Measurements from ENCODE around the gene GPRIN1. TPM values are rescaled to one million over a fixed set of nuclear protein-coding genes. Genes with fewer than 3 reads are reported as not detected.

GPRIN1 gene
- total and polyA plus RNA-seq, 2 donors (not counting 1 experiment from before 2014, with no cell fraction given) = 1.9 to 6.3 TPM

- Histone ChIP-seq H4K20me1 (ENCODE audit: control insufficient read depth, extremely low read depth, insufficient read depth, low read length) (no peaks in the 10 kb centered on the region), H3K9ac (ENCODE audit: insufficient read depth, low read length) (no peak overlapping the region), H3K79me2 (ENCODE audit: control insufficient read depth, insufficient read depth, low read length) (no peaks in the 10 kb centered on the region), H3K27ac (ENCODE audit: insufficient read depth, low read length) (no peak overlapping the region), H3K4me2 (ENCODE audit: extremely low read depth, insufficient read depth, low read length) (no peak overlapping the region), H2AFZ (ENCODE audit: low read length) (no peak overlapping the region), H3K27me3 (ENCODE audit: control insufficient read depth, insufficient read depth, low read length) (no peaks in the 10 kb centered on the region), H3K9me3 (ENCODE audit: control insufficient read depth, insufficient read depth, low read depth, low read length) (no peaks in the 10 kb centered on the region), H3K4me3 (replicated peaks in 1 of 4; ENCODE audit: control extremely low read depth in 1 of 4, insufficient read depth in 1 of 4, low read depth in 3 of 4, low read length in 4 of 4) (no peak overlapping the region), H3K36me3 (ENCODE audit: control insufficient read depth, insufficient read depth, low read length) (no peaks in the 10 kb centered on the region), H3K4me1 (ENCODE audit: control insufficient read depth, extremely low read depth, insufficient read depth, low read length) (peaks cover 4% of the 10 kb centered on the region)
- TF ChIP-seq EZH2 (IDR thresholded peaks at IDR 0.05; ENCODE audit: low read length, missing control alignments) = no peak
- no peak for TF ChIP-seq CTCF (conservative IDR thresholded peaks at IDR 0.05 in 1 of 2, IDR thresholded peaks at IDR 0.05 in 1 of 2; ENCODE audit: low read depth in 1 of 2, low read length in 2 of 2)
- DNase-seq (ENCODE audit: low read depth in 2 of 2) = no peak
Observed at GRCh38 chr5:176608142-176608705, 1.7 kb downstream of the GPRIN1 start.

- Histone ChIP-seq H3K27me3 (ENCODE audit: control insufficient read depth, insufficient read depth, low read length) (no peaks in the 10 kb centered on the region), H2AFZ (ENCODE audit: low read length) (no peak overlapping the region), H3K4me1 (ENCODE audit: control insufficient read depth, extremely low read depth, insufficient read depth, low read length) (peaks cover 2% of the 10 kb centered on the region), H4K20me1 (ENCODE audit: control insufficient read depth, extremely low read depth, insufficient read depth, low read length) (no peaks in the 10 kb centered on the region), H3K36me3 (ENCODE audit: control insufficient read depth, insufficient read depth, low read length) (no peaks in the 10 kb centered on the region), H3K79me2 (ENCODE audit: control insufficient read depth, insufficient read depth, low read length) (no peaks in the 10 kb centered on the region), H3K4me2 (ENCODE audit: extremely low read depth, insufficient read depth, low read length) (no peak overlapping the region), H3K9me3 (ENCODE audit: control insufficient read depth, insufficient read depth, low read depth, low read length) (no peaks in the 10 kb centered on the region), H3K27ac (ENCODE audit: insufficient read depth, low read length) (no peak overlapping the region), H3K4me3 (replicated peaks in 1 of 4; ENCODE audit: control extremely low read depth in 1 of 4, insufficient read depth in 1 of 4, low read depth in 3 of 4, low read length in 4 of 4) (no peak overlapping the region), H3K9ac (ENCODE audit: insufficient read depth, low read length) (no peak overlapping the region)
- TF ChIP-seq CTCF (conservative IDR thresholded peaks at IDR 0.05 in 1 of 2, IDR thresholded peaks at IDR 0.05 in 1 of 2; ENCODE audit: low read depth in 1 of 2, low read length in 2 of 2) (no peak), EZH2 (IDR thresholded peaks at IDR 0.05; ENCODE audit: low read length, missing control alignments) (no peak)
- DNase-seq (ENCODE audit: low read depth in 2 of 2) = no peak
Observed at GRCh38 chr5:176606875-176607274, 3.1 kb downstream of the GPRIN1 start.

GRCh38 chr5:176606032-176606431 lies 3.9 kb downstream of the GPRIN1 start:
- Histone ChIP-seq H3K4me1 (ENCODE audit: control insufficient read depth, extremely low read depth, insufficient read depth, low read length) (no peaks in the 10 kb centered on the region), H3K4me3 (replicated peaks in 1 of 4; ENCODE audit: control extremely low read depth in 1 of 4, insufficient read depth in 1 of 4, low read depth in 3 of 4, low read length in 4 of 4) (no peak overlapping the region), H3K4me2 (ENCODE audit: extremely low read depth, insufficient read depth, low read length) (no peak overlapping the region), H3K36me3 (ENCODE audit: control insufficient read depth, insufficient read depth, low read length) (no peaks in the 10 kb centered on the region), H3K9ac (ENCODE audit: insufficient read depth, low read length) (no peak overlapping the region), H2AFZ (ENCODE audit: low read length) (no peak overlapping the region), H3K27me3 (ENCODE audit: control insufficient read depth, insufficient read depth, low read length) (no peaks in the 10 kb centered on the region), H3K9me3 (ENCODE audit: control insufficient read depth, insufficient read depth, low read depth, low read length) (no peaks in the 10 kb centered on the region), H3K27ac (ENCODE audit: insufficient read depth, low read length) (no peak overlapping the region), H4K20me1 (ENCODE audit: control insufficient read depth, extremely low read depth, insufficient read depth, low read length) (no peaks in the 10 kb centered on the region), H3K79me2 (ENCODE audit: control insufficient read depth, insufficient read depth, low read length) (no peaks in the 10 kb centered on the region)
- TF ChIP-seq CTCF (conservative IDR thresholded peaks at IDR 0.05 in 1 of 2, IDR thresholded peaks at IDR 0.05 in 1 of 2; ENCODE audit: low read depth in 1 of 2, low read length in 2 of 2) (no peak), EZH2 (IDR thresholded peaks at IDR 0.05; ENCODE audit: low read length, missing control alignments) (no peak)
- no peak for DNase-seq (ENCODE audit: low read depth in 2 of 2)

Data from fibroblast of lung (primary cell).